NCI-H226 (cell line): ENCODE results near the gene ABI2.
"Not testable (repeated sequence)": the region's sequence is repeated elsewhere in the genome, so short reads cannot be mapped to it uniquely, and the experiment has no call there.

Experiments used
- DNase-seq: peaks from one replicate; pipeline ENCODE4 v3.0.0-alpha.2; 2015

The ABI2 gene

DNA sequence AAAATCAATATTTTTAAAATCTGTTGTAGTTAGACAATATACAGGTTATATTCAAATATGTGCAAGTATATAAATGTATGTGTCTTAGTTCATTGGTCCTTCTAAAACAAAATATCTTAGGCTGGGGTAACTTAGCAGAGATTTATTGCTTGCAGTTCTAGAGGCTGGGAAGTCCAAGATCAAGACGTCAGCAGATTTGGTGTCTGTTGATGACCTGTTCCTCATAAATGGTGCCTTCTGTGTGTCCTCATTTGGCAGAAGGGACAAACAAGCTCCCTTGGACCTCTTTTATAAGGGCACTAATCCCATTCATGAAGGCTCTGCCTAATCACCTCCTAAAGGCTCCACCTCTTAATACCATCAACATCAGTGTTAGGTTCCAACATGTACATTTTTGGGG, 31.3 kb downstream of the ABI2 start:
- no peak for DNase-seq

- DNase-seq = no peak
Observed at GRCh38 chr2:203360833-203361430, 32.7 kb downstream of the ABI2 start.

- DNase-seq = no peak
Observed at GRCh38 chr2:203361495-203361894, 33.3 kb downstream of the ABI2 start.

GRCh38 chr2:203361922-203362321, 33.7 kb downstream of the ABI2 start:
- no peak for DNase-seq

DNA sequence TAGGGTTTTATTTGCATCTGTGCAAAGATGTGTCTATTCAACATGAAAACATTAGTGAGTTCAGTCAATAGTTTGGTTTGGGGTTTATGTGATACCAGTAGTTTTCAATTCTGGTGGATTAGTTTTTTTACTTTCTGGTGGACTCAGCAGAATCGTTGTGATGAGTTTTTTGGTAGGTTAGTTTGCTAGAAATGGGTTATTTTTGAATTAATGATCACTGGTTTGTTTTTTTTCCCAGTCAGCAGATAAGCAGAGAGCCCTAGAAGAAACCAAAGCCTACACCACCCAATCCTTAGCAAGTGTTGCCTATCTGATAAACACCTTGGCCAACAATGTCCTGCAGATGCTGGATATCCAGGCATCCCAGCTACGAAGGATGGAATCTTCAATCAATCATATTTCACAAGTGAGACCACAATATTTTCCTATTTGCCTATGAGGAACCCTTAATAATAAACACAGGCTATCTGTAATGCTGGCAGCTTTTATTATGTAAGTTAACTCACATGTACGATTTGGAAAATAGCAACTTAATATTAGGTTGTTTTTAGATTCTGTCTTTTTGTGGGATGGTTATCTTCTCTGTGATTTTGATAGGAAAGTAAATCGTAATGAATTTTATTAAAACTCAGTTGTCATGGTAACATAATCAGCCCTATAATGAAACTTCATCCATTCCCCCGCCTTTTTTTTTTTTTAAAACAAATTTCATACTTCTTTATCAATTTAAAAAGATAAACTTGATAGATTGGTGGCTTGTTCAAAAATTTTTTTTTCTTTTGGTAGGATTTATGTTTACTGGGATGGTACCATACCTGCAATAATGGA, 38.7 kb downstream of the ABI2 start:
- no peak for DNase-seq

DNA sequence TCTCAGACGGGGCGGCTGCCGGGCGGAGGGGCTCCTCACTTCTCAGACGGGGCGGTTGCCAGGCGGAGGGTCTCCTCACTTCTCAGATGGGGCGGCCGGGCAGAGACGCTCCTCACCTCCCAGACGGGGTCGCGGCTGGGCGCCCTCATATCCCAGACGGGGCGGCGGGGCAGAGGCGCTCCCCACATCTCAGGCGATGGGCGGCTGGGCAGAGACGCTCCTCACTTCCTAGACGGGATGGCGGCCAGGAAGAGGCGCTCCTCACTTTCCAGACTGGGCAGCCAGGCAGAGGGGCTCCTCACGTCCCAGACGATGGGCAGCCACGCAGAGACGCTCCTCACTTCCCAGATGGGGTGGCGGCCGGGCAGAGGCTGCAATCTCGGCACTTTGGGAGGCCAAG, 44.5 kb downstream of the ABI2 start:
- not testable (repeated sequence) for DNase-seq

- DNase-seq = no peak
Observed at GRCh38 chr2:203376173-203376572, 48.0 kb downstream of the ABI2 start.

DNA sequence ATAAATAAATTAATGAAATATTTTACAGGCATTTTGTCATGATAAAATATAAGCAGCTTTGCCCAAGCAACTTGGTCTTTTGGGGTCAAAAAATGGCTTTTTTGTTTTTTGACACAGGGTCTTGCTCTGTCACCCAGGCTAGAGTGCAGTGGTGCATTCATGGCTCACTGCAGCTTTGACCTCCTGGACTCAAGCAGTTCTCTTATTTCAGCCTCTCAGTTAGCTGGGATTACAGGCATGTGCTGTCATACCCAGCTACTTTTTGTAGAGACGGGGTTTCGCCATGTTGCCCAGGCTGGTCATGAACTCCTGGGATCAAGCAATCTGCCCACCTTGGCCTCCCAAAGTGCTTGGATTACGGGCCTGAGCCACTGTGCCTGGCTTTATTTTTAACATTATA, 51.0 kb downstream of the ABI2 start:
- DNase-seq = no peak

DNA sequence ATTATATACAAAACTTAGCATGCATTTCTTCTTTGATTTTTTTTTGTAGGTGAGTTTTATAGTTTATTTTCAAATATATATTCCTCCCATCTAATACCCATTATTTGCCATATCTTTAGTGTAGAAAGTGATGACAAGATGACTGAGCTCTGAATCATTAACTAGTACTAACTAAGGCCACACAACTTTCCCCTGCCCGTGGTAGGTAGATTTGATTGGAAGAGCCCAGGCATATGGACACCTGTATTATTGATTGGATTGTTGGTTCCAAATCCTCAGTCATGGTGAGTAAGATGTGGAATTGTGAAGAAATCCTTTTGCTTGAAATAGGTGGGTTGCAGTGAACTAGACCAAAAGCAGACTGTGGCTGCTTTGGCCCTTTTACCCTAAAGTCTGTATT, 54.8 kb downstream of the ABI2 start:
- no peak for DNase-seq

- not testable (repeated sequence) for DNase-seq
Observed at GRCh38 chr2:203388153-203388552, 60.0 kb downstream of the ABI2 start.

- DNase-seq = no peak
Observed at GRCh38 chr2:203394519-203395227, 66.5 kb downstream of the ABI2 start.

DNA sequence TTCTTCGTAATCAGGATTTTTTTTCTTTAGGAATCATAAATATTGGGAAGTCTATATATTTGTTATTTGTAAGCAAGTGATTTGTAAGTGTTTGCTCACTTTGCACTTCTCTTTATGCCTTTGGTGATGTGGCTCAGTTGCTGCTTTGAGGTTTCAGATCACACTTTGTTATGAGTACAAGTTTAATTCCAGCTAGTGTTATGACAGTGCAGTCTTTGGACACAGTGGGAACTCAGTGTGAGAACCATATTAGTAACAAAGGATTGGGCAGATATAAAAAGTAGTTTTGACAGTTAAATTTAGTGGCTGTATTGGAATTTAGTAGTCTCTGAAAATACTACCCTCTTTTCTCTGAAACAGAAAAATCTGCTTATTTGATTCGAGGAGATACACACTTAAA, 67.7 kb downstream of the ABI2 start:
- no peak for DNase-seq

- no peak for DNase-seq
Observed at GRCh38 chr2:203396667-203397066, 68.5 kb downstream of the ABI2 start.

DNA sequence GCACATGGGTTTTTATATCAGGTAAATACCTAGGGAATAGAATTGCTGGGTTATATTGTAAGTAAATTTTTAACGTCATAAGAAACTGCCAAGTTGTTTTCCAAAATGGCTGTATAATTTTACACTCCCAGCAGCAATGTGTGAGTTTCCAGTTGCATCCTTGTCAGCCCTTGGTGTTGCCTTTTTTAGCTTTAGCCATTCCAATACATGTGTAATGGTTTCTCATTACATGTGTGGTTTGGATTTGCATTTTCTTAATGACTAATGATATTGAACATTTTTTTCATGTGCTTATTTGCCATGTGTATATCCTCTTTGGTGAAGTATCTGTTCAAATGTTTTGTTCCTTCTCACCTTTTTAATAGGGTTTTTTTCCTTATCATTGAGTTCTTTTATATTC, 70.8 kb downstream of the ABI2 start:
- DNase-seq = no peak

DNA sequence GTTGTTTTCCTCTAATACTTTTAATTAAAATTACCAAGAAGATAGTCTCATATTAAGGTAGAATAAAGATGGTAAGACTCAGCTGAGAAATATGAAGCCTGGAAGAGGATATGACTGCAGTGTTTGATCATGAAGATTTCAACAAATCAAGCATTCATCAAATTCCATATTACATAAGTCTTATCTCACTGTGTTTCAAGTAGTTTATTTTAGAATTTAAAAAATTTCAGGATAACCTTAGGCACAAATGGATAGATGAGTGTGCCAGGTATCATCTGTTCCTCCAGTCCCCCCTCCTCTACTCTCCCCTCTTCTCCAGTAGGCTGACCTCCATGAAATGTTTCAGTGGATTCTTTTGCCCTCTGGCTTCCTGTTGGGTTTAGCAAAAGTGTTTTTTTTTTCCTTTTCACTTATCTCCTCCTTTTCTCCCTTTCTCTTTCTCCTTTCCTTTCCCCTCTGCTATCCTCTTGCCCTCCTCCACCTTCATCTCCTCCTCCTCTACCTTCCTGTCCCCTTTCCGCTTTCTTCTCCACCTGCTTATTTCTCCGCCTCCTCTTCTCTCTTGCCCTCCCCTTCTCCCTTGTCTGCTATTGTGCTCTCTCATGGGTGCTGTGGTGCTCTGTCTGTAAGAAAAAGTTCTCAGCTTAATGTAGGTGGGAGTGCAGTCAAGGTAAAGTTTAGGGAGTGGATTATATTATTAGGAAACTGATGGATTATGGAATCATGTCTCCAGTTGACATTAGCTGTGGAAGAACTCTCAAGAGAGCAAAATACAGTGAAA, 72.8 kb downstream of the ABI2 start:
- peak; percentile 56 for DNase-seq

DNA sequence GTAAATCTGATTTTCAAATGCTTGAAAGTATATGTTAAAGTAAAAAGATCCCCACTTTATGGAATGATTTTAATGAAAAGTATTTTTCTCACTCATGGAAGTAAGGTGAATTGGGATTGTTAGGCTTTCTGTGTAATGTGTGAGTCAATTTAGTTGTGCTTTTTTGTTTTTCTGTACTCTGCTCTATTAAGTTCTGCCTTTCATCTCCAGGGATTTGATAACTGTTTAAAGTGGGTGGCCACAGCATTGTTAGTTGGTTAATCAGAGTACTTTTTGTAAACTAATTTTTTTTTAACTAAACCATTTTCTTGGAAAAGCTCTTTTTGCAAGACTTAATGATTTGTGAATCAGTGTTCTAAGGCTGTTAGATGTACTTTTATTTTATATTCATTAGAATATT, 76.8 kb downstream of the ABI2 start:
- DNase-seq = no peak

GRCh38 chr2:203407496-203407895, 79.3 kb downstream of the ABI2 start:
- DNase-seq = no peak

- no peak for DNase-seq
Observed at GRCh38 chr2:203412546-203413331, 84.5 kb downstream of the ABI2 start.

DNA sequence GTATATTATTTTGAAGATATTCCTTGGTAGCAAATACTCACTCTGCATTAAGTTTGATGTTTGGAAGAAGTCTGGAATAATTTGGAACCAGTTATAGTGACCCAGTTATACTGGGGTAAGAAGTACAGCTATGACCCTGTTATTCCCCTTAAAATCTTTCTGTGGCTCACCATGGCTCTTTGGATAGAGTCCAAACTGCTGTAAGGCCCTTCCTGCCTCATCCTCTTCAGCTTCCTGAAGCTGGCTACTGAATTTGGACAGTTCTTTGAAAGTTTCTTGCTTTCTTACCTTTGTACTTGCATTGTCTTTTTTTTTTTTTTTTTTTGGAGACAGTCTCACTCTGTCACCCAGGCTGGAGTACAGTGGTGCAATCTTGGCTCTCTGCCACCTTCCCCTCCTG, 85.6 kb downstream of the ABI2 start:
- no peak for DNase-seq

- no peak for DNase-seq
Observed at GRCh38 chr2:203418271-203418670, 90.1 kb downstream of the ABI2 start.

DNA sequence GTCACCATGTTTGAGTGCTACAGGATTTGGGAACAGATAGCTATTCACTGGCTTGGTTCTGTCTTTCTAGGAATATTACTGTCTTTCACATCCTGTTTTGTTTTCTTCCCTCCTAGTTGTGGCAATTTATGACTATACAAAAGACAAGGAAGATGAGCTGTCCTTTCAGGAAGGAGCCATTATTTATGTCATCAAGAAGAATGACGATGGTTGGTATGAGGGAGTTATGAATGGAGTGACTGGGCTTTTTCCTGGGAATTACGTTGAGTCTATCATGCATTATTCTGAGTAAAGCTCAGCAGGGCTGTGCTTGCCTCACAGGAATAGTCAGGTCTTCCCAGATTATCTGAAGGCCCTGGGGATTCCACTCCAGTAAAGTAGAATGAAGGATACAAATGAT, 98.9 kb downstream of the ABI2 start:
- DNase-seq = no peak

- DNase-seq = not testable (repeated sequence)
Observed at GRCh38 chr2:203429643-203430042, 101.4 kb downstream of the ABI2 start.
